CD14-positive monocyte (primary cell): ENCODE measurements around the gene GLS. TPM values are rescaled to one million over a fixed set of nuclear protein-coding genes. Genes with fewer than 3 reads are reported as not detected.

Experiments
- DNase-seq, 3 donors: peaks; one replicate each; pipeline ENCODE4 v3.0.0-alpha.2; 2011 to 2022
- H2AFZ ChIP-seq: 2 replicates; pipeline ENCODE4 v1.6.0; 2012; ENCODE audit warnings: mild to moderate bottlenecking, low read depth, low read length, inconsistent platforms; ENCODE audit not compliant: insufficient read depth, poor library complexity, severe bottlenecking
- H3K27ac ChIP-seq, 2 donors: 1 replicate in 1 of 2; 2 replicates in 1 of 2; pipeline ENCODE4 v1.5.1; 2012 to 2013; ENCODE audit warnings: low read length in 2 of 2, control low read depth in 1 of 2, inconsistent platforms in 1 of 2, low read depth in 1 of 2, mild to moderate bottlenecking in 1 of 2
- H3K27me3 ChIP-seq, 2 donors: one replicate each; pipeline versions ENCODE4 v1.6.0 to v1.6.1; 2011 to 2013; ENCODE audit warnings: low read length in 2 of 2; ENCODE audit not compliant: control insufficient read depth in 2 of 2, insufficient read depth in 2 of 2
- H3K36me3 ChIP-seq, 2 donors: replicated peaks in 1 of 2; 1 replicate in 1 of 2; 2 replicates in 1 of 2; pipeline versions ENCODE4 v1.5.1 to v1.6.1; 2012 to 2013; ENCODE audit warnings: low read length in 2 of 2, control low read depth in 1 of 2, inconsistent platforms in 1 of 2, mild to moderate bottlenecking in 1 of 2; ENCODE audit not compliant: insufficient read depth in 2 of 2, control insufficient read depth in 1 of 2
- H3K4me1 ChIP-seq, 2 donors: 1 replicate in 1 of 2; 2 replicates in 1 of 2; pipeline versions ENCODE4 v1.5.1 to v1.6.1; 2012 to 2013; ENCODE audit warnings: low read length in 2 of 2, control low read depth in 1 of 2, inconsistent platforms in 1 of 2, mild to moderate bottlenecking in 1 of 2, moderate library complexity in 1 of 2; ENCODE audit not compliant: insufficient read depth in 2 of 2, control insufficient read depth in 1 of 2
- H3K4me2 ChIP-seq: replicated peaks from 2 replicates; pipeline ENCODE3; 2012; ENCODE audit warnings: low read length, moderate library complexity, mild to moderate bottlenecking; ENCODE audit not compliant: poor library complexity, severe bottlenecking; ENCODE audit errors: extremely low read depth
- H3K4me3 ChIP-seq, 3 experiments: fragments of 200-600 bp in 1 of 3; sonication (generic) in 1 of 3; replicated peaks in 1 of 3; 1 replicate in 2 of 3; 2 replicates in 1 of 3; pipeline ENCODE4 v1.5.1; 2011 to 2013; ENCODE audit warnings: low read length in 3 of 3, mild to moderate bottlenecking in 3 of 3, control low read depth in 2 of 3, low read depth in 2 of 3, inconsistent platforms in 1 of 3, moderate library complexity in 1 of 3
- H3K79me2 ChIP-seq: 2 replicates; pipeline ENCODE4 v1.6.0; 2012; ENCODE audit warnings: mild to moderate bottlenecking, control low read depth, inconsistent platforms, low read length, moderate library complexity; ENCODE audit not compliant: insufficient read depth
- H3K9ac ChIP-seq: 2 replicates; pipeline ENCODE4 v1.6.0; 2017; ENCODE audit warnings: low read length, mild to moderate bottlenecking; ENCODE audit not compliant: insufficient read depth, poor library complexity, severe bottlenecking
- H3K9me3 ChIP-seq, 2 donors: replicated peaks in 1 of 2; 1 replicate in 1 of 2; 2 replicates in 1 of 2; pipeline versions ENCODE4 v1.5.1 to v1.6.1; 2012 to 2013; ENCODE audit warnings: low read length in 2 of 2, control low read depth in 1 of 2; ENCODE audit not compliant: control insufficient read depth in 1 of 2, insufficient read depth in 1 of 2
- H4K20me1 ChIP-seq: 2 replicates; pipeline ENCODE4 v1.6.0; 2012; ENCODE audit warnings: mild to moderate bottlenecking, low read length, control low read depth, moderate library complexity; ENCODE audit not compliant: insufficient read depth
- H3K27ac Mint-ChIP-seq, 7 donors: one replicate each; pipeline ENCODE4 v1.8.0; 2020; ENCODE audit warnings: mild to moderate bottlenecking in 7 of 7, mixed read lengths in 7 of 7, moderate library complexity in 6 of 7, inconsistent platforms in 2 of 7
- H3K27me3 Mint-ChIP-seq, 3 donors: one replicate each; pipeline ENCODE4 v1.8.0; 2021 to 2022; ENCODE audit warnings: low read depth in 3 of 3, mild to moderate bottlenecking in 3 of 3, mixed read lengths in 3 of 3, moderate library complexity in 3 of 3, inconsistent platforms in 1 of 3
- H3K36me3 Mint-ChIP-seq, 2 donors: one replicate each; pipeline ENCODE4 v1.8.0; 2020; ENCODE audit warnings: mixed read lengths in 2 of 2, inconsistent platforms in 1 of 2, mild to moderate bottlenecking in 1 of 2
- H3K4me1 Mint-ChIP-seq: one replicate; pipeline ENCODE4 v1.8.0; 2020; ENCODE audit warnings: mild to moderate bottlenecking, mixed read lengths
- H3K4me3 Mint-ChIP-seq, 2 donors: one replicate each; pipeline ENCODE4 v1.8.0; 2020; ENCODE audit warnings: mild to moderate bottlenecking in 2 of 2, mixed read lengths in 2 of 2, moderate library complexity in 1 of 2
- H3K9me3 Mint-ChIP-seq, 7 donors: one replicate each; pipeline ENCODE4 v1.8.0; 2020 to 2022; ENCODE audit warnings: mixed read lengths in 7 of 7, mild to moderate bottlenecking in 6 of 7, moderate library complexity in 6 of 7, inconsistent platforms in 2 of 7
- WGBS: methylation state at CpG from one replicate; pipeline ENCODE4 v1.1.5; 2013; ENCODE audit warnings: missing lambda C conversion rate; ENCODE audit not compliant: insufficient coverage; 5-methylcytosine and 5-hydroxymethylcytosine counted together
- intact Hi-C, 2 donors: fragments of 100-400 bp; cut with micrococcal nuclease; formaldehyde crosslinking; loops; one replicate each; pipeline versions ENCODE4 v1.15.0 to v1.15.1; 2023
- polyA plus RNA-seq, 3 donors: library from polyadenylated mRNA; depleted of rRNA in 1 of 3; unstranded in 2 of 3; stranded (reverse) in 1 of 3; fragments of 300-500 nt in 2 of 3; fragments of >200 nt in 1 of 3; fragmentation: Illumina TruSeq in 2 of 3; gene quantifications; 1 replicate in 2 of 3; 2 replicates in 1 of 3; pipeline ENCODE4 v1.2.3, GENCODE V29; 2012 to 2021
- TF ChIP-seq, protein P1 (sequence below): fragments of 200-600 bp; IDR thresholded peaks from one replicate; pipeline ENCODE4 v1.8.0; 2022; ENCODE audit warnings: antibody characterized with exemption, mild to moderate bottlenecking

Gene GLS
- polyA plus RNA-seq, 3 donors, result 6.0 to 29.5 (median 9.0) TPM

DNA sequence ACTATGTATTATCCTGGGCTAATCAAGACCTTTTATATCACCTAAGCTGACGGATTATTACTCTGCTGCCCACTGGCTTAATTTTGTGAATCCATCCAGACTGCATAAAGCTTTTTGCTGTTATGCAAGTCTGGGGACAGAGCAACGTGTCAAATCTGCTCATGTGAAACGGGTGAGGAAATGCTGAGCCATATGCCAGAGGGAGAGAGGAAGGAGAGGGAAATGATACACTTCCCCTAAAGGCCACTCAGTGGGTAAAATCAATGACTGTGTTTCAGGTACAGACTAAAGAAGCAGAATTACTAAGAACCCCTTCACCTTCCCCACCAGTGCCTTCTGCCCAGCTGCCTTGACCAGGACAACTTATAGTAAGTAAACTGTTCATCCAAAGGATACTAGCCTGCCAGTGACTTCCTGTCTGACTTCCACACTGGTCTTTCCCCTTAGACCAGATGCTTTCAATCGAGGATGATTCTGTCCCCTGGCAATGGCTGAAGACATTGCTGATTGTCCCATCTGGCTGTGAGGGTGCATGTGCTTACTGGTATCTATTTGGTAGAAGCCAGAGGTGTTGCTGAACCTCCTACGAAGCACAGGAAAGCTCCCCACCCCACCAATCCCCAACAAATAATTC lies 90.4 kb downstream of the GLS start:
- no peak overlapping the region for H3K4me2 ChIP-seq
- peak overlapping the region; percentile 65 to 85 (median 77) for H3K27ac Mint-ChIP-seq
- TF ChIP-seq, protein P1, sequence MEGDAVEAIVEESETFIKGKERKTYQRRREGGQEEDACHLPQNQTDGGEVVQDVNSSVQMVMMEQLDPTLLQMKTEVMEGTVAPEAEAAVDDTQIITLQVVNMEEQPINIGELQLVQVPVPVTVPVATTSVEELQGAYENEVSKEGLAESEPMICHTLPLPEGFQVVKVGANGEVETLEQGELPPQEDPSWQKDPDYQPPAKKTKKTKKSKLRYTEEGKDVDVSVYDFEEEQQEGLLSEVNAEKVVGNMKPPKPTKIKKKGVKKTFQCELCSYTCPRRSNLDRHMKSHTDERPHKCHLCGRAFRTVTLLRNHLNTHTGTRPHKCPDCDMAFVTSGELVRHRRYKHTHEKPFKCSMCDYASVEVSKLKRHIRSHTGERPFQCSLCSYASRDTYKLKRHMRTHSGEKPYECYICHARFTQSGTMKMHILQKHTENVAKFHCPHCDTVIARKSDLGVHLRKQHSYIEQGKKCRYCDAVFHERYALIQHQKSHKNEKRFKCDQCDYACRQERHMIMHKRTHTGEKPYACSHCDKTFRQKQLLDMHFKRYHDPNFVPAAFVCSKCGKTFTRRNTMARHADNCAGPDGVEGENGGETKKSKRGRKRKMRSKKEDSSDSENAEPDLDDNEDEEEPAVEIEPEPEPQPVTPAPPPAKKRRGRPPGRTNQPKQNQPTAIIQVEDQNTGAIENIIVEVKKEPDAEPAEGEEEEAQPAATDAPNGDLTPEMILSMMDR, result no peak
- H3K4me3 Mint-ChIP-seq, result no peak overlapping the region
- peaks cover 98 to 100% of the 10 kb centered on the region in 2 donors for H3K36me3 ChIP-seq
- peaks cover 95% of the 10 kb centered on the region for H4K20me1 ChIP-seq
- intact Hi-C loops, result no loop called here
- H3K9ac ChIP-seq, result no peak overlapping the region
- H3K9me3 Mint-ChIP-seq, result no peaks in the 10 kb centered on the region
- H3K27ac ChIP-seq, result peak overlapping the region in 1 of 2 donors; percentile 67
- peaks cover 13 to 18% of the 10 kb centered on the region in 2 donors for H3K4me1 ChIP-seq
- peaks cover 20% of the 10 kb centered on the region for H3K4me1 Mint-ChIP-seq
- no peaks in the 10 kb centered on the region for H3K27me3 ChIP-seq
- no peak overlapping the region for H2AFZ ChIP-seq
- H3K4me3 ChIP-seq, result no peak overlapping the region
- DNase-seq, result peak; percentile 29 to 49 (median 33)
- H3K9me3 ChIP-seq, result no peaks in the 10 kb centered on the region
- 0% methylated on average over 1 of the region's 5 CpGs for WGBS
- H3K27me3 Mint-ChIP-seq, result no peaks in the 10 kb centered on the region
- H3K79me2 ChIP-seq, result no peaks in the 10 kb centered on the region
- H3K36me3 Mint-ChIP-seq, result peaks cover 92 to 95% of the 10 kb centered on the region in 2 donors

DNA sequence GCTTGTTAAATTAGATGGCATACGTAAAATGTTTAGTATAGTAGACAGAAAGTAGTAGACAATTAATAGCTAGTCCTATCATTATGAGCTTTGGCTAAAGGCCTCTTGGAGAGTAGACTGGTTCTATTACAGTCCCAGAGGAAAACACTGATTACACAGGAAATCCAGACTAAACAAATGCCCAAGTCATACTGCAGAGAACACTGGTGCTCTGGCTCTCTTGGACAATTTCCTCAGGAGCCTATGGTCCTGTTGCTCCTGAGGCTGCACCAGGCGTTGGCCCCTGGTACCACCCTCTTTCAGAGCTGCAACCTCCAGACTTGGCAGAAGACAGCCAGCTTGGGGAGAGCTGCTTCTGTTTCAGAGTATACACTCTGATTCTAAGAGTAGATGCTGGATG lies 91.6 kb downstream of the GLS start:
- Histone ChIP-seq H3K27ac (peak overlapping the region in 1 of 2 donors; percentile 30), H3K79me2 (no peaks in the 10 kb centered on the region), H3K36me3 (peaks cover 98 to 100% of the 10 kb centered on the region in 2 donors), H3K27me3 (no peaks in the 10 kb centered on the region), H3K4me1 (peaks cover 13 to 18% of the 10 kb centered on the region in 2 donors), H4K20me1 (peaks cover 98% of the 10 kb centered on the region), H2AFZ (no peak overlapping the region), H3K9ac (no peak overlapping the region), H3K4me3 (no peak overlapping the region), H3K4me2 (no peak overlapping the region), H3K9me3 (no peaks in the 10 kb centered on the region)
- no peak for DNase-seq
- Mint-ChIP-seq H3K27me3 (no peaks in the 10 kb centered on the region), H3K4me3 (no peak overlapping the region), H3K27ac (peak overlapping the region in 2 of 7 donors; percentile 57 to 77), H3K36me3 (peaks cover 91 to 95% of the 10 kb centered on the region in 2 donors), H3K9me3 (no peaks in the 10 kb centered on the region), H3K4me1 (peaks cover 20% of the 10 kb centered on the region)
- 100% methylated on average over 1 of the region's 2 CpGs for WGBS
- intact Hi-C loops, result no loop called here
- TF ChIP-seq, protein P1, result no peak
